ENCODE results near the gene APBA1. TPM values are rescaled to one million over a fixed set of nuclear protein-coding genes. Genes with fewer than 3 reads are reported as not detected.

APBA1 gene
- total RNA-seq, 1 donor from 2014 or later: 8.4 TPM

DNA sequence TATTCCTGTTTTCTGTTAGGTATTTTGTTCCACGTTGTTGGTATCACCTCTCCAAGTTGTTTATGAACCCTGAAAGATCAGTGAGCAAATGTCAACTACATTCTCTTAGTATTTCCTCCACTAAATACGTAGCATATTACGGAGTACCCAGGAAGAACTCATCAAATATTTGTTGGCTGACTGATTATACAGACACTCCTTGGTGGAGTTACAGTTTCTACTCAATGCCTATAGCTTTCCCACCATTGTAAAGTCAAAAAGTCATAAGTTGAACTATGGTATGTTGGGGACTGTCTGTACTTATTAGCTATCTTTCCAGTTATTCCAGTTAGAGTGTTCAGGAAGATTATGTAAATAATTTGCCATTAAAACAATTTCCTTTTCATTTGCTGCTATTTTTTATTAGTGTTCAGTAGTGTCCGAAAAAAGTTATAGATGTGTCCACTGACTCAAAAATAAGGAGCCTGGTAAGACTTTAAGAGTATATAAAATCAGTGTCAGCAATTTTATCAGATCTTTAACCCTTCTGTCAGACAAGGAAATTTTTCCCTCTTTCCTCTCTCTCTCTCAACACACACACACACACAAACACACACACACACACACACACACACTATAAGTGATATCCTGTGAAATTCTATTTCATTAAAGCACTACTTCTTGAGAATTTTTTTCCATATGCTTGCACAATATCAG, 6.8 kb upstream of the APBA1 start:
- Mint-ChIP-seq H3K36me3 (ENCODE audit: low read depth, unreplicated experiment) (no peaks in the 10 kb centered on the region), H3K4me1 (ENCODE audit: unreplicated experiment) (peaks cover 9% of the 10 kb centered on the region)
- DNase-seq (ENCODE audit: low spot score): no peak

DNA sequence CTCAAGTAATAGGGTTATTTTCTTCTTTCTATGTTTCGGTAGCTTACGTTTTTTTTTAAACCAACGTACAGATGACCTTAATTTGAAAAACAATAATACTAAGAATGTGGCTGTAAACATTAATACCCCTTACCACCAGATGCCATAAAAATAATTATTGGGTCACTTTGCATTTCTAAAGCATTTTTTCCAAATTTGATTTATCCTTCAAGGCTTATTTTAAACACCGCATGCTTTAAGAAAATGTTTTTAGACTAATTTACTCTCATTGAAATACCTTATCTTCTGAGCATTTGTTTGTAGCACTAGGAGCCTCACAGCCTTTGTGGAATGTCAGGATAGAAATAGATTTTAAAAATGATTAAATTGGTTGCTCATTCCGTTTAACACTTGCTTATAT, 5.8 kb upstream of the APBA1 start:
- H3K9me3 Mint-ChIP-seq (ENCODE audit: unreplicated experiment): no peaks in the 10 kb centered on the region
- DNase-seq (ENCODE audit: low spot score): no peak

More for the DNA sequence above, 6.8 kb upstream of the APBA1 start:
- H3K27ac Mint-ChIP-seq (ENCODE audit: unreplicated experiment): no peak overlapping the region
- no peaks in the 10 kb centered on the region for H3K9me3 Mint-ChIP-seq (ENCODE audit: unreplicated experiment)
- TF ChIP-seq, protein P1, sequence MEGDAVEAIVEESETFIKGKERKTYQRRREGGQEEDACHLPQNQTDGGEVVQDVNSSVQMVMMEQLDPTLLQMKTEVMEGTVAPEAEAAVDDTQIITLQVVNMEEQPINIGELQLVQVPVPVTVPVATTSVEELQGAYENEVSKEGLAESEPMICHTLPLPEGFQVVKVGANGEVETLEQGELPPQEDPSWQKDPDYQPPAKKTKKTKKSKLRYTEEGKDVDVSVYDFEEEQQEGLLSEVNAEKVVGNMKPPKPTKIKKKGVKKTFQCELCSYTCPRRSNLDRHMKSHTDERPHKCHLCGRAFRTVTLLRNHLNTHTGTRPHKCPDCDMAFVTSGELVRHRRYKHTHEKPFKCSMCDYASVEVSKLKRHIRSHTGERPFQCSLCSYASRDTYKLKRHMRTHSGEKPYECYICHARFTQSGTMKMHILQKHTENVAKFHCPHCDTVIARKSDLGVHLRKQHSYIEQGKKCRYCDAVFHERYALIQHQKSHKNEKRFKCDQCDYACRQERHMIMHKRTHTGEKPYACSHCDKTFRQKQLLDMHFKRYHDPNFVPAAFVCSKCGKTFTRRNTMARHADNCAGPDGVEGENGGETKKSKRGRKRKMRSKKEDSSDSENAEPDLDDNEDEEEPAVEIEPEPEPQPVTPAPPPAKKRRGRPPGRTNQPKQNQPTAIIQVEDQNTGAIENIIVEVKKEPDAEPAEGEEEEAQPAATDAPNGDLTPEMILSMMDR (IDR thresholded peaks at IDR 0.05; ENCODE audit: unreplicated experiment): no peak
- H3K27me3 Mint-ChIP-seq (ENCODE audit: unreplicated experiment): no peaks in the 10 kb centered on the region
- H3K4me3 Mint-ChIP-seq (ENCODE audit: unreplicated experiment): no peak overlapping the region

DNA sequence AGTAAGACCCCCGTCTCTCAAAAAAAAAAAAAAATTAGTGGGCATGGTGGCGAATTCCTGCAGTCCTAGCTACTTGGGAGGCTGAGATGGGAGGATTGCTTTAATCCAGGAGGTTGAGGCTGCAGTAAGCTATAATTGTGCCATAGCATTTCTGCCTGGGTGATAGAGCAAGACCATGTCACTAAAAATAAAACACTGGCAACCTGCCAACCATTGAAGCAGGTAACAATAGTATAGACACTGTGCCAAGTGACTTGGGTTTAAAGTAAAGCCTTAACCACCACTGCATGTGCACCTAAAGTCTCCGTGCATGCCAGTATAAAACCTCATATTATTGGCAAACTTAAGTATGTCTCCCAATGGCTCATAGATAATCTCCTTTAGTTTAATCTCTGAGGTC, 3.4 kb upstream of the APBA1 start:
- no peak overlapping the region for H3K27ac Mint-ChIP-seq (ENCODE audit: unreplicated experiment)
- TF ChIP-seq, protein P1 (IDR thresholded peaks at IDR 0.05; ENCODE audit: unreplicated experiment): no peak
- peaks cover 4% of the 10 kb centered on the region for H3K36me3 Mint-ChIP-seq (ENCODE audit: low read depth, unreplicated experiment)
- no peak for DNase-seq (ENCODE audit: low spot score)
- peaks cover 5% of the 10 kb centered on the region for H3K27me3 Mint-ChIP-seq (ENCODE audit: unreplicated experiment)
- H3K4me1 Mint-ChIP-seq (ENCODE audit: unreplicated experiment): peaks cover 20% of the 10 kb centered on the region
- no peak overlapping the region for H3K4me3 Mint-ChIP-seq (ENCODE audit: unreplicated experiment)
- H3K9me3 Mint-ChIP-seq (ENCODE audit: unreplicated experiment): no peaks in the 10 kb centered on the region

More for the DNA sequence above, 5.8 kb upstream of the APBA1 start:
- Mint-ChIP-seq H3K36me3 (ENCODE audit: low read depth, unreplicated experiment) (no peaks in the 10 kb centered on the region), H3K27me3 (ENCODE audit: unreplicated experiment) (no peaks in the 10 kb centered on the region), H3K4me3 (ENCODE audit: unreplicated experiment) (no peak overlapping the region), H3K27ac (ENCODE audit: unreplicated experiment) (no peak overlapping the region), H3K4me1 (ENCODE audit: unreplicated experiment) (peaks cover 9% of the 10 kb centered on the region)
- TF ChIP-seq, protein P1 (IDR thresholded peaks at IDR 0.05; ENCODE audit: unreplicated experiment): no peak

DNA sequence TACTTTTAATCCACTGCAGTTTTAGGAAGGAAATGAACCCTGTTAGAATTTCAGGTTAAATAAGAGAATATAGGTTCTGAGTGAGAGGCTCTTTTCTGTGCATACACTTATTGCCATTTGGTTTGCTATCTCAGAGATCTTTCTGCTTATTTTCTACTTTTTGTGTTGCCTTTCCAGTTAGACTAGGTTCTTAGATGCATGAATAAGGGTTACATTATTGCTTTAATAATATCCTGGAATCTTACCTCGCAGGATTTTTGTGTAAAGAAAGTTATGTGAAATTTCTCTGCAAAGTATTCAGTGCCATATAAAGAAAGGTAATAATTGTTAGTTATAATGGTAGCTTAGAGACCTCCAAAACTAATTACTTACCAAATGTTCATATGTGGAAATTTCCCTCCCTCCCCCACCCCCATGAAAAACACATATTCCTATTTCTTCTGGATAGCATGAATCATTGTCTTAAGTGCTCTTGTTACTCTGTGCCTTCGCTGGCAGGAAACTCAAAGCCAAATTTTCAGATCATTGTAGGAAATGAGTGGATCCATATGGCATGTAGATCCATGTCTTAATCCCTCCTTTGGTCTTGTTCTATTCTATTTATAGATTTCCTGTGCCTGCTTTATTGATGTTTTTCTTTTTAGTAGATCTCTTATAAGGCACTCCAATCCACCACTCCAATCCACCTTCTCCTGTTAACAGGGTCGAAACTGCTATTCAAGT, 2.7 kb upstream of the APBA1 start:
- H3K36me3 Mint-ChIP-seq (ENCODE audit: low read depth, unreplicated experiment): peaks cover 4% of the 10 kb centered on the region
- no peak for DNase-seq (ENCODE audit: low spot score)
- peaks cover 5% of the 10 kb centered on the region for H3K27me3 Mint-ChIP-seq (ENCODE audit: unreplicated experiment)
- TF ChIP-seq, protein P1 (IDR thresholded peaks at IDR 0.05; ENCODE audit: unreplicated experiment): no peak
- H3K27ac Mint-ChIP-seq (ENCODE audit: unreplicated experiment): no peak overlapping the region
- H3K9me3 Mint-ChIP-seq (ENCODE audit: unreplicated experiment): no peaks in the 10 kb centered on the region
- peak overlapping the region; percentile 34 for H3K4me3 Mint-ChIP-seq (ENCODE audit: unreplicated experiment)
- peaks cover 24% of the 10 kb centered on the region for H3K4me1 Mint-ChIP-seq (ENCODE audit: unreplicated experiment)

All from endothelial cell (in vitro differentiated cells).